H1 (cell line): ENCODE measurements around the gene MOB3B. TPM values are rescaled to one million over a fixed set of nuclear protein-coding genes. Genes with fewer than 3 reads are reported as not detected.

Source experiments
- CTCF ChIA-PET: fragments of 300-600 bp; sonication (Branson Sonifier 250); formaldehyde crosslinking; loops from one replicate; lab custom pipeline; 2021; ENCODE audit not compliant: partially characterized antibody; lab: Charles Lee
- POLR2A ChIA-PET: fragments of 300-600 bp; sonication (Branson Sonifier 250); formaldehyde crosslinking; loops from one replicate; lab custom pipeline; 2021; ENCODE audit warnings: inconsistent platforms; ENCODE audit not compliant: partially characterized antibody; lab: Charles Lee
- DNase-seq, 2 experiments: peaks; one replicate each; pipeline versions ENCODE4 v3.0.0 to v3.0.0-alpha.2; 2010 to 2022; ENCODE audit warnings: low spot score in 2 of 2, low read depth in 1 of 2, mixed read lengths in 1 of 2
- FAIRE-seq: peaks from 2 replicates; lab custom pipeline; 2011; peaks lifted over from hg19 to GRCh38; lab: Jason Lieb, UNC
- H2AFZ ChIP-seq: 2 replicates; pipeline ENCODE4 v1.8.1; 2012; ENCODE audit warnings: low read length, inconsistent platforms
- H2AK5ac ChIP-seq: 2 replicates; pipeline ENCODE4 v1.6.1; 2013; ENCODE audit warnings: low read depth, low read length
- H2BK120ac ChIP-seq: replicated peaks from 2 replicates; pipeline ENCODE3; 2013; ENCODE audit warnings: low read depth, low read length, inconsistent platforms
- H2BK12ac ChIP-seq: 2 replicates; pipeline ENCODE4 v1.6.1; 2013; ENCODE audit warnings: low read depth, low read length
- H2BK15ac ChIP-seq: 2 replicates; pipeline ENCODE4 v1.6.1; 2013; ENCODE audit warnings: low read length
- H2BK20ac ChIP-seq: 2 replicates; pipeline ENCODE4 v1.6.1; 2013; ENCODE audit warnings: low read length
- H2BK5ac ChIP-seq: 2 replicates; pipeline ENCODE4 v1.6.1; 2013; ENCODE audit warnings: low read depth, low read length
- H3K14ac ChIP-seq: 2 replicates; pipeline ENCODE4 v1.6.1; 2013; ENCODE audit warnings: inconsistent platforms; ENCODE audit not compliant: insufficient read length
- H3K18ac ChIP-seq: 2 replicates; pipeline ENCODE4 v1.6.1; 2013; ENCODE audit warnings: low read length; ENCODE audit errors: extremely low read depth
- H3K23ac ChIP-seq: 2 replicates; pipeline ENCODE4 v1.6.1; 2013; ENCODE audit warnings: inconsistent platforms; ENCODE audit not compliant: insufficient read length
- H3K23me2 ChIP-seq: 2 replicates; pipeline ENCODE4 v1.6.1; 2013; ENCODE audit warnings: low read depth, low read length
- H3K27ac ChIP-seq: 2 replicates; pipeline ENCODE4 v1.6.1; 2011; ENCODE audit warnings: low read depth, low read length, inconsistent platforms
- H3K27me3 ChIP-seq, 4 experiments: replicated peaks in 1 of 4; 1 replicate in 1 of 4; 2 replicates in 3 of 4; pipeline versions ENCODE4 v1.6.1 to v1.8.1; 2011 to 2013; ENCODE audit warnings: low read length in 3 of 4, mild to moderate bottlenecking in 3 of 4, inconsistent platforms in 2 of 4, mixed read lengths in 2 of 4, moderate library complexity in 1 of 4; ENCODE audit not compliant: control insufficient read depth in 3 of 4, insufficient read depth in 3 of 4; ENCODE audit errors: extremely low read depth in 1 of 4
- H3K36me3 ChIP-seq, 4 experiments: 2 replicates each; pipeline versions ENCODE4 v1.6.1 to v1.8.1; 2011 to 2013; ENCODE audit warnings: mild to moderate bottlenecking in 4 of 4, low read length in 3 of 4, moderate library complexity in 2 of 4, control low read depth in 1 of 4, inconsistent platforms in 1 of 4; ENCODE audit not compliant: insufficient read depth in 4 of 4, control insufficient read depth in 2 of 4
- H3K4ac ChIP-seq: replicated peaks from 2 replicates; pipeline ENCODE3; 2013; ENCODE audit warnings: low read length, low read depth, mixed read lengths, inconsistent platforms; ENCODE audit not compliant: insufficient read length
- H3K4me1 ChIP-seq, 4 experiments: replicated peaks in 1 of 4; 1 replicate in 1 of 4; 2 replicates in 3 of 4; pipeline versions ENCODE4 v1.6.1 to v1.8.1; 2011 to 2013; ENCODE audit warnings: low read length in 3 of 4, inconsistent platforms in 2 of 4, mixed read lengths in 1 of 4; ENCODE audit not compliant: insufficient read depth in 4 of 4, control insufficient read depth in 3 of 4
- H3K4me2 ChIP-seq, 2 experiments: 2 replicates each; pipeline versions ENCODE4 v1.6.1 to v1.8.1; 2011 to 2013; ENCODE audit warnings: low read depth in 2 of 2, low read length in 2 of 2, control low read depth in 1 of 2, inconsistent platforms in 1 of 2, mild to moderate bottlenecking in 1 of 2; ENCODE audit not compliant: insufficient read depth in 1 of 2
- H3K4me3 ChIP-seq, 4 experiments: fragments of 200-600, 300-600 bp in 1 of 4; sonication (generic), shearing (Covaris generic), sonication (Bioruptor Twin) in 1 of 4; 2 replicates each; pipeline versions ENCODE4 v1.5.1 to v1.8.1; 2011 to 2016; ENCODE audit warnings: low read length in 4 of 4, low read depth in 3 of 4, control low read depth in 2 of 4, inconsistent platforms in 2 of 4, mild to moderate bottlenecking in 2 of 4, mixed read lengths in 1 of 4, moderate library complexity in 1 of 4; ENCODE audit not compliant: insufficient read depth in 2 of 4; ENCODE audit errors: extremely low read depth in 1 of 4
- H3K56ac ChIP-seq: replicated peaks from 2 replicates; pipeline ENCODE3; 2013; ENCODE audit warnings: low read depth, mild to moderate bottlenecking, mixed read lengths, low read length, inconsistent platforms; ENCODE audit not compliant: insufficient read length
- H3K79me1 ChIP-seq: 2 replicates; pipeline ENCODE4 v1.6.1; 2013; ENCODE audit warnings: low read depth, low read length, control low read depth
- H3K79me2 ChIP-seq, 2 experiments: 2 replicates each; pipeline versions ENCODE4 v1.6.1 to v1.8.1; 2012 to 2013; ENCODE audit warnings: low read length in 2 of 2, mild to moderate bottlenecking in 2 of 2, inconsistent platforms in 1 of 2; ENCODE audit not compliant: insufficient read depth in 2 of 2, control insufficient read depth in 1 of 2
- H3K9ac ChIP-seq, 4 experiments: replicated peaks in 1 of 4; 1 replicate in 1 of 4; 2 replicates in 3 of 4; pipeline versions ENCODE4 v1.6.1 to v1.8.1; 2011 to 2013; ENCODE audit warnings: low read depth in 3 of 4, low read length in 3 of 4, control low read depth in 2 of 4, mild to moderate bottlenecking in 2 of 4, moderate library complexity in 2 of 4, inconsistent platforms in 1 of 4; ENCODE audit errors: extremely low read depth in 1 of 4
- H3K9me3 ChIP-seq, 2 experiments: 2 replicates each; pipeline versions ENCODE4 v1.6.1 to v1.8.1; 2012 to 2013; ENCODE audit warnings: mild to moderate bottlenecking in 2 of 2, moderate library complexity in 2 of 2, control low read depth in 1 of 2, inconsistent platforms in 1 of 2, low read depth in 1 of 2, low read length in 1 of 2, mixed read lengths in 1 of 2; ENCODE audit not compliant: insufficient read depth in 2 of 2
- H4K20me1 ChIP-seq, 2 experiments: replicated peaks in 1 of 2; 2 replicates each; pipeline versions ENCODE3 to v1.8.1; 2011 to 2013; ENCODE audit warnings: inconsistent platforms in 2 of 2, low read length in 2 of 2, mild to moderate bottlenecking in 1 of 2; ENCODE audit not compliant: insufficient read depth in 2 of 2, control insufficient read depth in 1 of 2
- H4K5ac ChIP-seq: 2 replicates; pipeline ENCODE4 v1.6.1; 2013; ENCODE audit warnings: low read length, low read depth, mixed read lengths, inconsistent platforms; ENCODE audit not compliant: insufficient read length
- H4K8ac ChIP-seq: 2 replicates; pipeline ENCODE4 v1.8.0; 2013; ENCODE audit warnings: mild to moderate bottlenecking, moderate library complexity, low read length, inconsistent platforms; ENCODE audit not compliant: insufficient read depth; ENCODE audit errors: extremely low read depth
- H4K91ac ChIP-seq: replicated peaks from 2 replicates; pipeline ENCODE3; 2013; ENCODE audit warnings: low read length, mixed read lengths, inconsistent platforms; ENCODE audit not compliant: insufficient read length
- CREB1 ChIP-seq: IDR thresholded peaks from 2 replicates; pipeline ENCODE4 v1.6.1; 2012; ENCODE audit warnings: inconsistent platforms
- EP300 ChIP-seq, 2 experiments: IDR thresholded peaks; 1 replicate in 1 of 2; 2 replicates in 1 of 2; pipeline ENCODE4 v1.6.1; 2011 to 2012; ENCODE audit warnings: low read depth in 2 of 2, low read length in 2 of 2, mild to moderate bottlenecking in 2 of 2, borderline replicate concordance in 1 of 2, inconsistent platforms in 1 of 2, moderate library complexity in 1 of 2
- GABPA ChIP-seq: IDR thresholded peaks from 2 replicates; pipeline ENCODE4 v1.6.1; 2011; ENCODE audit warnings: mild to moderate bottlenecking, low read length, moderate library complexity, borderline replicate concordance; ENCODE audit not compliant: insufficient read depth
- MAFK ChIP-seq: IDR thresholded peaks from 2 replicates; pipeline ENCODE4 v1.6.1; 2012; ENCODE audit warnings: low read depth, mild to moderate bottlenecking, improper control_type of control experiment, low read length
- NRF1 ChIP-seq: IDR thresholded peaks from 2 replicates; pipeline ENCODE4 v1.6.1; 2011; ENCODE audit warnings: mild to moderate bottlenecking, low read depth, low read length, improper control_type of control experiment
- RAD21 ChIP-seq, 2 experiments: IDR thresholded peaks in 1 of 2; conservative IDR thresholded peaks in 1 of 2; 2 replicates each; pipeline ENCODE4 v1.6.1; 2011; ENCODE audit warnings: low read depth in 2 of 2, low read length in 2 of 2, improper control_type of control experiment in 1 of 2, inconsistent platforms in 1 of 2, mild to moderate bottlenecking in 1 of 2, moderate library complexity in 1 of 2
- RFX5 ChIP-seq: IDR thresholded peaks from 2 replicates; pipeline ENCODE4 v1.6.1; 2011; ENCODE audit warnings: low read depth, low read length, improper control_type of control experiment, borderline replicate concordance
- SAP30 ChIP-seq: fragments of 300-600 bp; sonication (generic); IDR thresholded peaks from 2 replicates; pipeline ENCODE4 v1.7.1; 2012; ENCODE audit warnings: low read length, moderate library complexity, mild to moderate bottlenecking, inconsistent platforms; ENCODE audit not compliant: insufficient read depth, insufficient replicate concordance
- SIX5 ChIP-seq: IDR thresholded peaks from 2 replicates; pipeline ENCODE4 v1.6.1; 2011; ENCODE audit warnings: mild to moderate bottlenecking, low read depth, low read length
- SP4 ChIP-seq: IDR thresholded peaks from 2 replicates; pipeline ENCODE4 v1.6.1; 2012; ENCODE audit warnings: low read length, inconsistent platforms
- WGBS, 2 experiments: shearing (Covaris generic) in 1 of 2; methylation state at CpG; one replicate each; pipeline versions ENCODE4 v1.1.6 to v1.1.7; 2013 to 2015; ENCODE audit warnings: low lambda C conversion rate in 2 of 2, mixed read lengths in 2 of 2, inconsistent platforms in 1 of 2, low coverage in 1 of 2, missing lambda C conversion rate in 1 of 2; ENCODE audit not compliant: insufficient replicate concordance in 2 of 2, insufficient coverage in 1 of 2, insufficient read length in 1 of 2; ENCODE audit errors: extremely low coverage in 1 of 2, missing lambda C conversion rate in 1 of 2; 5-methylcytosine and 5-hydroxymethylcytosine counted together
- polyA plus RNA-seq, 7 experiments: library from polyadenylated mRNA; depleted of rRNA in 3 of 7; stranded (reverse) in 5 of 7; unstranded in 2 of 7; fragments of >200 nt in 5 of 7; fragments of 200-250 nt in 2 of 7; gene quantifications; 1 replicate in 5 of 7; 2 replicates in 1 of 7; 4 replicates in 1 of 7; pipeline versions ENCODE4 v1.2.1 to v1.2.3, GENCODE V29; 2011 to 2013; ENCODE audit warnings: missing spikeins in 2 of 7, mixed read lengths in 2 of 7
- total RNA-seq: library from RNA; stranded (reverse); fragmentation: NEBNext Ultra II Directional; extraction: Animal tissue kit (Norgen Biotek cat#: 25700); gene quantifications from 2 replicates; pipeline ENCODE4 v1.2.1, GENCODE V29; 2021
- TF ChIP-seq, protein P1 (sequence below): IDR thresholded peaks from 2 replicates; pipeline ENCODE4 v1.6.1; 2012; ENCODE audit warnings: inconsistent platforms

Gene MOB3B
- total and polyA plus RNA-seq, 2 of the 8 experiments (the other 6 are each of a cell fraction or from before 2014, with no cell fraction given): 12.7 to 16.1 TPM

DNA sequence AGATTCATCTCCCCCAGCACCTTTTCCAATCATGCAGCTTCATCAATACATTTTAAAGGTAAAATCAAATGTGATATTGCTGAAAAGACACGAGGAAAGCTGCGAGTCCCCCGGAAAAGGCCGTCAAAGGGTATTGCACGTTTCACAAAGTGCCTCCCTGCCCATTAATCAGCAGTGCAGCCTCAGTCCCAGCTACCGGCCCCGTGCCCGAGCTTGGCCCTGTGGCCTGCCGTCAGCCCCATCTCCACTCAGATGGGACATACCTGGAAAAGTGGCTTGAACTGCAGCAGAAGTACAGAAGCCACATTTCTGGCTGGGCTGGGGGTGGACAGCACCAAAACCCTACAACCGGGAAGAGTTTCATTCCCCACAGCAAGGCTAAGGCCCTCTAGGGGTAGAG, 192.8 kb downstream of the MOB3B start:
- WGBS, 2 experiments: 89% methylated on average over 10 of the region's 10 CpGs; no CpG with 5 or more reads in 1 of the 2 experiments
- no peak overlapping the region for H4K5ac ChIP-seq
- H3K27ac ChIP-seq: no peak overlapping the region
- no peaks in the 10 kb centered on the region for H3K27me3 ChIP-seq
- no peaks in the 10 kb centered on the region for H4K20me1 ChIP-seq
- no peak overlapping the region for H3K4me3 ChIP-seq
- H3K9me3 ChIP-seq: no peaks in the 10 kb centered on the region
- no peak overlapping the region for H2BK5ac ChIP-seq
- no peak overlapping the region for H2BK12ac ChIP-seq
- no peak overlapping the region for H2BK20ac ChIP-seq
- no peak overlapping the region for H2BK15ac ChIP-seq
- no peaks in the 10 kb centered on the region for H3K79me1 ChIP-seq
- FAIRE-seq (no peak), DNase-seq (no peak)
- H2AK5ac ChIP-seq: no peak overlapping the region
- ChIA-PET POLR2A (no interaction called here), CTCF (interaction anchor here (0.6 to 4.8 kb wide), 9 partner anchors 9 to 215 kb away, joined by 3 to 13 read pairs (median 3); no protein-coding TSS in a partner anchor)
- H3K4ac ChIP-seq: no peak overlapping the region
- H3K23me2 ChIP-seq: no peaks in the 10 kb centered on the region
- H3K14ac ChIP-seq: no peak overlapping the region
- no peaks in the 10 kb centered on the region for H3K36me3 ChIP-seq
- H3K79me2 ChIP-seq: no peaks in the 10 kb centered on the region
- H3K18ac ChIP-seq: no peak overlapping the region
- no peak overlapping the region for H4K91ac ChIP-seq
- H3K9ac ChIP-seq: no peak overlapping the region
- no peak overlapping the region for H2BK120ac ChIP-seq
- H3K4me1 ChIP-seq: peaks cover 2 to 16% (median 14%) of the 10 kb centered on the region in 4 experiments; a peak in 6 of 7 replicates
- no peak overlapping the region for H4K8ac ChIP-seq
- H3K23ac ChIP-seq: no peak overlapping the region
- H2AFZ ChIP-seq: no peak overlapping the region
- H3K4me2 ChIP-seq: no peak overlapping the region
- no peak overlapping the region for H3K56ac ChIP-seq
- no peak for TF ChIP-seq RFX5
- no peak for TF ChIP-seq RAD21 (IDR thresholded peaks at IDR 0.05 in 1 of 2, conservative IDR thresholded peaks at IDR 0.05 in 1 of 2; ENCODE audit: low read depth in 2 of 2, low read length in 2 of 2)
- TF ChIP-seq CREB1: no peak
- no peak for TF ChIP-seq SP4
- no peak for TF ChIP-seq NRF1
- no peak for TF ChIP-seq EP300 (IDR thresholded peaks at IDR 0.05; ENCODE audit: borderline replicate concordance in 1 of 2, low read depth in 2 of 2, low read length in 2 of 2)
- no peak for TF ChIP-seq GABPA
- TF ChIP-seq, protein P1, sequence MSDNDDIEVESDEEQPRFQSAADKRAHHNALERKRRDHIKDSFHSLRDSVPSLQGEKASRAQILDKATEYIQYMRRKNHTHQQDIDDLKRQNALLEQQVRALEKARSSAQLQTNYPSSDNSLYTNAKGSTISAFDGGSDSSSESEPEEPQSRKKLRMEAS: no peak
- no peak for TF ChIP-seq SAP30
- TF ChIP-seq MAFK: no peak
- TF ChIP-seq SIX5: no peak
